HPDE6-E6E7 (cell line): ENCODE results near the gene AFTPH.

Source experiments
- DNase-seq: peaks from one replicate; pipeline ENCODE4 v3.0.0; 2011; ENCODE audit warnings: missing footprints; ENCODE audit errors: extremely low spot score

AFTPH gene

DNA sequence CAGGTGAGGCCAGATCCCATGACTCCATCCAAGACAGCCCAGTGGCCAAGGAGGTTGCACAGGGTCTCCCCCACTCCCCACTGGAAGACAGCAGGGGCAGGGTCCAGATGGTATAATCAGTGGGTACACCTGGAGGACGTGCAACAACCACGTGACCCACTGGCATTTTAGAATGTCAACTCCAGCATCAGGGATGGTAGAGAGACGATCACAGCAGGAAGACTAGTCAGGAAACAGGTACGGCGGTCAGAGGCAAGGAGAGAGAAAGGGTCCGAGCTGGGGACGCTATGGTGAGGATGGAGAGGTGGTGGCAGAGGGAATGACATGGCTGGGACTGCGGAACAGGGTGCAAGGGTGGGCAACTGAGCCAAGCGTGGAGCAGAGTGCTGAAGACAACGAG is 106.6 kb downstream of the AFTPH start:
- no peak for DNase-seq

GRCh38 chr2:64631771-64632170 is 107.6 kb downstream of the AFTPH start:
- no peak for DNase-seq

DNA sequence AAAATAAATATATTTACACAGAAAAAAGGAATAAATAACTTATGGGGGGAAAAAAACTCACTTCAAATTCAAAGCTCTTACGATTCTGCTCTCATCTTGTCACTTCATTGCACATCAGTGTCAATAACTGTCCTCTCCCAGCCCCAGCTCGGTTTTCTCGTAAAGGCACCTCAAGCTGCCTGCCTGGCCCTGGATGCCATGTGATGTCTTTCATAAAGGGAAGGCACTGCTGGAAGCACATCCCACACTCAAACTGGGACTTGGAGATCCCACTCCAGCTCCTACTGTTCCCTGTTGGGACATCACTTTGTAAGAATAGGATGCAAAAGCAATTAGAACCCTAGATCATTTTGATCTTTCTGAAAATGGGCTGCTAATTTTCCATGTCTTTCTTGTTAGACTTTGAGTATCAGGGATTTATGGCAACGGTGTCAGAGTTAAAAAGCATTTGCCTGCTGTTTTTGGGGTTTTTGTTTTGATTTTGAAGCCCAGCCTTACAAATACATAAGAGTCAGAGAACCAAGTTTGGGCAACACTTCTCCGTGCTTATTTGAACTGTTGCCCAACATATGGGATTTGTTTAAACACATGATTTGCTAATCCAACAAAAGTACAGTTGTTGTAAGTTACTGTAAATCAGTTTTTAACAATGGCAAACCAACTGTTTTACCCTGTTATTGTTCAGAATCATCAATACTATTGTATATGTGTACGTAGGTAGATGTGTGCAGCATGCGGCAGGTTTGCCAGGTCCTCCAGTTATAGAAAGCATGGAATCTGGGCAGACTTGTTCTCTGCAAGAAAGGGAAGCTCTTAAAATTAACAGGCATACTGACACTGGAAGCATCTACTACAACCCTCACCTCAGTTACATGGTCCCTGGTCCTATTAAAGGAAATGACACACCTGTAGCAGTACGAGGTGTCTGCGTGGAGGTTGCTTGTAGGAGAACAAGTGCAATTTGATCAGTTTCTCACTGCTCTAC is 109.0 kb downstream of the AFTPH start:
- no peak for DNase-seq

GRCh38 chr2:64634345-64635267 is 110.5 kb downstream of the AFTPH start:
- no peak for DNase-seq

GRCh38 chr2:64635976-64636911 is 112.1 kb downstream of the AFTPH start:
- DNase-seq = no peak

DNA sequence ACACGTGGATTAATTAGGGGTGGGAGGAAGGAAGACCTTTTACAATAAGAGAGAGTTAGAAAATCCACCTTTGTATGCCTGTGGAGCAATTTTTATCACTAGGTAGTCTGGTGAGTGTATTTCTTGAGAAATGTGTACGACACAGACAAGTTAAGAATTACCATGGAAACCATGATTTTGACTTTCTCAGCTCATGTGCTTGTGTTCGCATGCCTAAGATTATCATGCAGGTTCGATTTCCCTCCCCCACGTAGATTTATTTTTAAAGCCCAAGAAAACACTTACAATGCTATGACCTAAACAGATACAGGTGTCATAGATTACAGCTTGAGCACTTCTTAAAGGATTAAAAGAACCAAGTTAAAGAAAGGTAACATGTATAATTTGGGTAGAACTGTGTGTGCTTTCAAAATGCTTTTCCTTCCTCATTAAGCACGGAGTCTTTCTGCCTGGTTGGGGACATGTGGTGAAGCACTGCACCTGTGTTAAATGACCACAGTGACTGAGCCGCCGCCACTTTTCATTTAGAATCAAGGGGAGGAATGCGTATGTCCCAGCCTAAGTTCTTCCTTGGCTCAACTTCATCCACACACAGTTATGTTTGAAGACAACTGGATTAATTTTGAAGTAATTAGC is 113.0 kb downstream of the AFTPH start:
- DNase-seq = no peak

- DNase-seq = no peak
These were observed 113.8 kb downstream of the AFTPH start for GRCh38 chr2:64637931-64638330.

GRCh38 chr2:64638502-64639120 is 114.5 kb downstream of the AFTPH start:
- DNase-seq = no peak

- no peak for DNase-seq
These were observed 115.6 kb downstream of the AFTPH start for GRCh38 chr2:64639691-64640090.

DNA sequence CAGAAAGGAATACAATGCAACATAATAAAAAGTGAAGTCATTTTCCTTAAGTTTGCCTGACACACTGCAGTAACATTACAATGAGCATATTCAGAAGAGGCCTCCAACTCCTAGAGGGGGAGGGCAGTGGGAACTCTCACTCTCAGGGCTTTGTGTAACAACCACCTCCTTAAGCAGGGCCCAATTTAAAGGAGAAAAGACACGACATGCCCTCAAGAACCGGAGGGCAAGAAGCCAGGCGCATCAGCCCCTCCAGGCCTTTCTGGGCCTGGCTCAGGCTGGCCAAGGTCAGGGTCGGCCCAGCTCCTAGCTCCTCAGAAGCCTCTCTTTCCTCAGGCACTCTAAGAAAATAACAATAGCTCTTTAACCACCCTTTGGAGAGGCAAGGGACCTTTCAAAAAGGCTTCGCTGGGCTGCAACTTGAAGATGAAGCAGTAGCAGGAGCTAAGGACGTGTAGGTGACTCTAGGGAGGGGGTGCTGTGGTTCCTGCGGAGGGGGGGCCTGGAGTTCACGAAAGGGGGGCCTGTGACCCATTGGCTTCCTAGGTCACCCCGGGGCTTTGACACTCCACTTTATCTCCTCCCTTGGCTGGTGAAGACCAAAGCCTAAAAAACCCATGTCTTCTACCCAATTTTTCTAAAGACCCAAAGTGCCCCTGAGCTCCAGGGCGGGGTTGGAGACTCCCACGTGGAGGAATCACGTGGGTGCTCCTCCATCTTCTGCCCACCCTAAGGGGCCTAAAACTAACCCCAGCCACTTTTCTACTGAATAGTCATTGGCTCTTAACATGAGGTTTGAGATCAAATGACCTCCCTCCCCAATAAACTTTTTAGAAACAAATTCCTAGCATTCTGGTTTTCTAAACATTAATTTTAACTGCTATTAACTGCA is 116.3 kb downstream of the AFTPH start:
- DNase-seq = no peak

DNA sequence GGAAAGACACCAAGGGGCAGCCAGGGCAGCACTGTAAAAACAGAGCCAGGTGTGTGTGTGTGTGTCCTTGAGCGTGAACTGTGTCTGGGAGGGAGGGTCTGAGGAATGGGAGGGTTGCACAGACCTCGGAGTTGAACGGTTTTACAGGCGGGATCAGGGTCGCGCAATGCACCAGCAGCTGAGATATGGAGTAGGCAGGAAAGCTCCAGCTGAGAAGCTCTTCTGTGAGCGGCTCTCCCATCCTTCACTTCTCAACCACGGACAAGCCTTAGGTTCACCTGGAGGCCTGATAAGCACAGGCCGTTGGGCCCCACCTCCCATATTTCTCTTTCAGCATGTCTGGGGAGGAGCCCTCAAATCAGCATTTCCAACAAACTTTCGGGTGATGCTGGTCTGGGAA is 117.5 kb downstream of the AFTPH start:
- no peak for DNase-seq
